MM.1S (cell line): ENCODE data around the gene MYO9A.

ENCODE experiments used
- EZH2phosphoT487 ChIP-seq: fragments of 300-600 bp; sonication (generic); IDR thresholded peaks from 2 replicates; pipeline ENCODE4 v1.6.1; 2018; ENCODE audit warnings: antibody characterized with exemption, low read length
- TF ChIP-seq, protein P1 (sequence below): fragments of 300-600 bp; sonication (generic); IDR thresholded peaks from 2 replicates; pipeline ENCODE4 v1.5.1; 2016; ENCODE audit warnings: antibody characterized with exemption, low read length, mixed read lengths

DNA sequence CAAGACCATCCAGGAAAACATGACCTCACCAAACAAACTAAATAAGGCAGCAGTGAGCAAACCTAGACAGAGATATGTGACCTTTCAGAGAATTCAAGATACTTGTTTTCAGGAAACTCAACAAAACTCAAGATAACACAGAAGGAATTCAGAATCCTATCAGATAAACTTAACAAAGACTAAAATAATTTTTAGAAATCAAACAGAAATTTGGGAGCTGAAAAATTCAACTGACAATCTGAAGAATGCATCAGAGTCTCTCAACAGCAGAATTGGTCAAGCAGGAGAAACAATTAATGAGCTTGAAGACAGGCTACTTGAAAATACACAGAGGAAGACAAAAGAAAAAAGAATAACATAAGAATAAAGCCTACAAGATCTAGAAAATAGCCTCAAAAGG is 55.6 kb downstream of the MYO9A start:
- no peak for TF ChIP-seq EZH2phosphoT487
- TF ChIP-seq, protein P1, sequence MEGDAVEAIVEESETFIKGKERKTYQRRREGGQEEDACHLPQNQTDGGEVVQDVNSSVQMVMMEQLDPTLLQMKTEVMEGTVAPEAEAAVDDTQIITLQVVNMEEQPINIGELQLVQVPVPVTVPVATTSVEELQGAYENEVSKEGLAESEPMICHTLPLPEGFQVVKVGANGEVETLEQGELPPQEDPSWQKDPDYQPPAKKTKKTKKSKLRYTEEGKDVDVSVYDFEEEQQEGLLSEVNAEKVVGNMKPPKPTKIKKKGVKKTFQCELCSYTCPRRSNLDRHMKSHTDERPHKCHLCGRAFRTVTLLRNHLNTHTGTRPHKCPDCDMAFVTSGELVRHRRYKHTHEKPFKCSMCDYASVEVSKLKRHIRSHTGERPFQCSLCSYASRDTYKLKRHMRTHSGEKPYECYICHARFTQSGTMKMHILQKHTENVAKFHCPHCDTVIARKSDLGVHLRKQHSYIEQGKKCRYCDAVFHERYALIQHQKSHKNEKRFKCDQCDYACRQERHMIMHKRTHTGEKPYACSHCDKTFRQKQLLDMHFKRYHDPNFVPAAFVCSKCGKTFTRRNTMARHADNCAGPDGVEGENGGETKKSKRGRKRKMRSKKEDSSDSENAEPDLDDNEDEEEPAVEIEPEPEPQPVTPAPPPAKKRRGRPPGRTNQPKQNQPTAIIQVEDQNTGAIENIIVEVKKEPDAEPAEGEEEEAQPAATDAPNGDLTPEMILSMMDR: no peak
